ENCODE data around the gene HPS1.

DNA sequence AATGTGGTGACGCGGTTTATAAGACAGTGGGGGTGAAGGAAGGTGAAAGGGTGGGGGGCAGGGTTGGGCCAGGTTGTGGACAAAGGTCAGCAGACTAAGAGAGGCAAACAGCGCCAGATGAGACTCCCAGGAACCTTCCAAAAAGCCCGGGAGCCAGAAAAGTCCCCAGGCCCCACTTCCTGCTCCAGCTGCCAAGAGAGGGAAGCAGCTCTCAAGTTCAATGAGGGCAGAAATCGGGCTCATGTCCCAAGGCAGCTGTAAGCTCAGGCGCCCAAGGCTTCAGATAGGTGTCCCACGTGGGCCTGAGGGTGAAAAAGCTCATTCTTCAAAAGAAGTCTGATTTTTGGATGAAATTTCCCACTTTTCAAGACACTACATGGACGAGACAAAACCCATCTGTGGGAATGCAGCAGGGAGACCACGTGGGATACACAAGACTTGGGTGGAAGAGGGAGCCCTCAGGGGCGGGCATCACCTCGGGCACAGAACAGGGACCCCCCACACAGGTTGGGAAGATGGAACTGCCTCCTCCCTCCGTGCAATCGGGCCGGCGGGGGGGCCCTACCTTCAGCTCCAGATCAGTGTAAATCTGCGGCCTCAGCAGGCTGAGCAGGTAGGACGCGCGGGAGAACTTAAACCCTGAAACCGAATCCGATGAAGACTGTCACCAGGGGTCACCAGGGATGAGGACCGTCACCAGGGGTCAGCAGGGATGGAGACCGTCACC, 39.6 kb downstream of the HPS1 start:
- no peak for TF ChIP-seq GATA2 (IDR thresholded peaks at IDR 0.05; ENCODE audit: low read depth, low read length)
- TF ChIP-seq GATA3 (IDR thresholded peaks at IDR 0.05; ENCODE audit: low read depth, low read length): no peak
